Breast epithelium (tissue), 3 donors: Measurements from ENCODE around the gene GUK1.

ENCODE experiments used
- CTCF ChIP-seq, 3 donors: fragments of 450-650 bp; IDR thresholded peaks; one replicate each; pipeline ENCODE4 v1.5.1; 2016 to 2017; ENCODE audit warnings: antibody characterized with exemption in 3 of 3, mild to moderate bottlenecking in 3 of 3, moderate library complexity in 3 of 3
- POLR2A ChIP-seq: fragments of 450-650 bp; IDR thresholded peaks from one replicate; pipeline ENCODE4 v1.6.1; 2016; ENCODE audit warnings: antibody characterized with exemption, mild to moderate bottlenecking, moderate library complexity

GRCh38 chr1:228160201-228160761 lies 20.2 kb downstream of the GUK1 start:
- no peak for TF ChIP-seq CTCF (IDR thresholded peaks at IDR 0.05)
- TF ChIP-seq POLR2A = no peak
